Liver (tissue), 9 donors: ENCODE measurements around the gene ZDHHC22. TPM values are rescaled to one million over a fixed set of nuclear protein-coding genes. Genes with fewer than 3 reads are reported as not detected.

Source experiments
- DNase-seq: peaks from one replicate; pipeline ENCODE4 v3.0.0-alpha.2; 2017; ENCODE audit warnings: low spot score
- H3K27ac ChIP-seq, 2 donors: one replicate each; pipeline ENCODE4 v1.7.0; 2013; ENCODE audit warnings: inconsistent platforms in 2 of 2, low read length in 2 of 2, control low read depth in 1 of 2, low read depth in 1 of 2, mild to moderate bottlenecking in 1 of 2
- H3K27me3 ChIP-seq, 4 donors: one replicate each; pipeline versions ENCODE4 v1.6.1 to v1.7.0; 2013; ENCODE audit warnings: low read length in 3 of 4, inconsistent platforms in 1 of 4, mild to moderate bottlenecking in 1 of 4, moderate library complexity in 1 of 4; ENCODE audit not compliant: control insufficient read depth in 4 of 4, insufficient read depth in 4 of 4
- H3K36me3 ChIP-seq, 4 donors: one replicate each; pipeline versions ENCODE4 v1.6.1 to v1.7.0; 2013; ENCODE audit warnings: low read length in 3 of 4, mild to moderate bottlenecking in 3 of 4, low read depth in 1 of 4, moderate library complexity in 1 of 4; ENCODE audit not compliant: control insufficient read depth in 4 of 4, insufficient read depth in 3 of 4
- H3K4me1 ChIP-seq, 4 donors: one replicate each; pipeline versions ENCODE4 v1.6.1 to v1.7.0; 2013; ENCODE audit warnings: low read length in 3 of 4, mild to moderate bottlenecking in 3 of 4, moderate library complexity in 1 of 4; ENCODE audit not compliant: control insufficient read depth in 4 of 4, insufficient read depth in 4 of 4
- H3K4me3 ChIP-seq, 3 donors: one replicate each; pipeline versions ENCODE4 v1.6.1 to v1.7.0; 2013; ENCODE audit warnings: low read length in 3 of 3, control low read depth in 1 of 3, low read depth in 1 of 3, mild to moderate bottlenecking in 1 of 3
- H3K9ac ChIP-seq, 2 donors: one replicate each; pipeline ENCODE4 v1.7.0; 2013; ENCODE audit warnings: low read length in 2 of 2, mild to moderate bottlenecking in 2 of 2, moderate library complexity in 2 of 2, control low read depth in 1 of 2, low read depth in 1 of 2
- H3K9me3 ChIP-seq, 4 donors: one replicate each; pipeline versions ENCODE4 v1.6.1 to v1.7.0; 2013; ENCODE audit warnings: low read length in 3 of 4; ENCODE audit not compliant: control insufficient read depth in 4 of 4
- ATF3 ChIP-seq: IDR thresholded peaks from 2 replicates; pipeline ENCODE4 v1.6.1; 2016; ENCODE audit warnings: antibody characterized with exemption
- CTCF ChIP-seq: fragments of 150-350 bp; IDR thresholded peaks from 2 replicates; pipeline ENCODE4 v1.5.1; 2017; ENCODE audit warnings: improper control_type of control experiment, low read depth, low read length; ENCODE audit not compliant: missing input control
- EGR1 ChIP-seq, 2 donors: IDR thresholded peaks; 2 replicates each; pipeline ENCODE4 v1.6.1; 2016 to 2018; ENCODE audit warnings: antibody characterized with exemption in 2 of 2, low read depth in 2 of 2
- FOXA1 ChIP-seq: IDR thresholded peaks from 2 replicates; pipeline ENCODE4 v1.6.1; 2016; ENCODE audit warnings: antibody characterized with exemption
- FOXA2 ChIP-seq: IDR thresholded peaks from 2 replicates; pipeline ENCODE4 v1.6.1; 2016; ENCODE audit warnings: antibody characterized with exemption
- GABPA ChIP-seq, 2 donors: IDR thresholded peaks in 1 of 2; conservative IDR thresholded peaks in 1 of 2; 2 replicates each; pipeline ENCODE4 v1.6.1; 2016; ENCODE audit warnings: antibody characterized with exemption in 2 of 2, mild to moderate bottlenecking in 1 of 2, moderate library complexity in 1 of 2
- HNF4A ChIP-seq, 2 donors: conservative IDR thresholded peaks; 2 replicates each; pipeline ENCODE4 v1.6.1; 2016; ENCODE audit warnings: antibody characterized with exemption in 2 of 2, mild to moderate bottlenecking in 2 of 2
- HNF4G ChIP-seq: IDR thresholded peaks from 2 replicates; pipeline ENCODE4 v1.6.1; 2016; ENCODE audit warnings: antibody characterized with exemption
- JUND ChIP-seq, 2 donors: IDR thresholded peaks; 2 replicates each; pipeline ENCODE4 v1.6.1; 2016; ENCODE audit warnings: antibody characterized with exemption in 2 of 2
- MAX ChIP-seq: IDR thresholded peaks from 2 replicates; pipeline ENCODE4 v1.6.1; 2016; ENCODE audit warnings: antibody characterized with exemption
- NR2F2 ChIP-seq: IDR thresholded peaks from 2 replicates; pipeline ENCODE4 v1.6.1; 2016; ENCODE audit warnings: antibody characterized with exemption
- RAD21 ChIP-seq, 2 donors: IDR thresholded peaks; 2 replicates each; pipeline ENCODE4 v1.6.1; 2016; ENCODE audit warnings: antibody characterized with exemption in 2 of 2, mild to moderate bottlenecking in 2 of 2
- REST ChIP-seq: IDR thresholded peaks from 2 replicates; pipeline ENCODE4 v1.6.1; 2016; ENCODE audit warnings: antibody characterized with exemption, mild to moderate bottlenecking
- RXRA ChIP-seq, 2 donors: IDR thresholded peaks; 2 replicates each; pipeline ENCODE4 v1.6.1; 2017 to 2018; ENCODE audit warnings: antibody characterized with exemption in 2 of 2, mild to moderate bottlenecking in 1 of 2
- SP1 ChIP-seq: IDR thresholded peaks from 2 replicates; pipeline ENCODE4 v1.6.1; 2018; ENCODE audit warnings: antibody characterized with exemption, mild to moderate bottlenecking
- TAF1 ChIP-seq: conservative IDR thresholded peaks from 2 replicates; pipeline ENCODE4 v1.6.1; 2016; ENCODE audit warnings: antibody characterized with exemption, mild to moderate bottlenecking
- YY1 ChIP-seq: IDR thresholded peaks from 2 replicates; pipeline ENCODE4 v1.6.1; 2016; ENCODE audit warnings: antibody characterized with exemption, mild to moderate bottlenecking
- ZBTB33 ChIP-seq: IDR thresholded peaks from 2 replicates; pipeline ENCODE4 v1.6.1; 2016; ENCODE audit warnings: antibody characterized with exemption
- WGBS: extraction: QIAGEN DNeasy Blood & Tissue Kit; methylation state at CpG from one replicate; pipeline ENCODE4 v1.1.7; 2013; 5-methylcytosine and 5-hydroxymethylcytosine counted together
- polyA plus RNA-seq, 2 donors: library from polyadenylated mRNA; stranded (reverse) in 1 of 2; unstranded in 1 of 2; fragments of 200-250 nt in 1 of 2; fragments of >200 nt in 1 of 2; fragmentation: Nextera tagmentation in 1 of 2; extraction: Ambion mirVana in 1 of 2; gene quantifications; one replicate each; pipeline versions ENCODE4 v1.2.1 to v1.2.3, GENCODE V29; 2013 to 2015
- total RNA-seq, 2 donors: library from RNA; depleted of rRNA; stranded (reverse); fragments of >200 nt; gene quantifications; one replicate each; pipeline ENCODE4 v1.2.3, GENCODE V29; 2014
- donor health status: healthy.
- donor health status: healthy.
- donor health status: healthy.
- donor health status: healthy.
- donor health status: healthy.

Gene ZDHHC22
- total and polyA plus RNA-seq, 4 donors, result not detected

- TF ChIP-seq ZBTB33 (no peak), MAX (no peak), RXRA (IDR thresholded peaks at IDR 0.05) (no peak), CTCF (no peak), EGR1 (IDR thresholded peaks at IDR 0.05; ENCODE audit: low read depth in 2 of 2) (no peak), REST (no peak), RAD21 (IDR thresholded peaks at IDR 0.05) (no peak), FOXA1 (no peak), GABPA (IDR thresholded peaks at IDR 0.05 in 1 of 2, conservative IDR thresholded peaks at IDR 0.05 in 1 of 2) (no peak), TAF1 (no peak), HNF4G (no peak), NR2F2 (no peak), JUND (IDR thresholded peaks at IDR 0.05) (no peak), YY1 (no peak), FOXA2 (no peak), ATF3 (no peak), SP1 (no peak), HNF4A (conservative IDR thresholded peaks at IDR 0.05) (no peak)
- H3K27me3 ChIP-seq, result no peaks in the 10 kb centered on the region
- H3K36me3 ChIP-seq, result no peaks in the 10 kb centered on the region
- H3K27ac ChIP-seq, result no peak overlapping the region
- peaks cover 0 to 2% (median 0%) of the 10 kb centered on the region in 4 donors for H3K4me1 ChIP-seq
- H3K4me3 ChIP-seq, result no peak overlapping the region
- whole genome bisulfite sequencing, result 78% methylated on average over 5 of the region's 5 CpGs
- peaks cover 0 to 9% (median 5%) of the 10 kb centered on the region in 4 donors for H3K9me3 ChIP-seq
- no peak for DNase-seq
- H3K9ac ChIP-seq, result no peak overlapping the region
Observed at GRCh38 chr14:77088219-77088618, 53.4 kb downstream of the ZDHHC22 start.
